Breast epithelium (tissue), 4 donors: ENCODE measurements around the gene PARK7. TPM values are rescaled to one million over a fixed set of nuclear protein-coding genes. Genes with fewer than 3 reads are reported as not detected.

ENCODE experiments used
- DNase-seq, 2 donors: peaks; one replicate each; pipeline ENCODE4 v3.0.0-alpha.2; 2019; ENCODE audit warnings: low spot score in 2 of 2
- H3K27ac ChIP-seq, 2 donors: fragments of 200-600 bp; sonication (generic) in 1 of 2; one replicate each; pipeline ENCODE4 v1.5.1; 2016 to 2019; ENCODE audit warnings: mild to moderate bottlenecking in 1 of 2
- H3K27me3 ChIP-seq, 2 donors: fragments of 200-600 bp; sonication (generic) in 1 of 2; one replicate each; pipeline versions ENCODE4 v1.5.1 to v1.6.0; 2017 to 2019; ENCODE audit warnings: control low read depth in 1 of 2, mild to moderate bottlenecking in 1 of 2
- H3K36me3 ChIP-seq: fragments of 200-600 bp; one replicate; pipeline ENCODE4 v1.5.1; 2019
- H3K4me1 ChIP-seq, 2 donors: fragments of 200-600 bp; sonication (generic); one replicate each; pipeline ENCODE4 v1.5.1; 2016 to 2019; ENCODE audit warnings: control low read depth in 1 of 2
- H3K4me3 ChIP-seq, 3 donors: fragments of 200-600 bp; sonication (generic); 1 replicate in 2 of 3; 2 replicates in 1 of 3; pipeline ENCODE4 v1.5.1; 2016 to 2019; ENCODE audit warnings: mild to moderate bottlenecking in 3 of 3, moderate library complexity in 2 of 3
- H3K9me3 ChIP-seq, 2 donors: fragments of 200-600 bp; sonication (generic) in 1 of 2; one replicate each; pipeline ENCODE4 v1.5.1; 2016 to 2019; ENCODE audit warnings: control low read depth in 1 of 2
- CTCF ChIP-seq, 3 donors: fragments of 450-650 bp; IDR thresholded peaks; one replicate each; pipeline ENCODE4 v1.5.1; 2016 to 2017; ENCODE audit warnings: antibody characterized with exemption in 3 of 3, mild to moderate bottlenecking in 3 of 3, moderate library complexity in 3 of 3
- POLR2A ChIP-seq: fragments of 450-650 bp; IDR thresholded peaks from one replicate; pipeline ENCODE4 v1.6.1; 2016; ENCODE audit warnings: antibody characterized with exemption, mild to moderate bottlenecking, moderate library complexity
- POLR2AphosphoS5 ChIP-seq, 3 donors: sonication (generic); formaldehyde crosslinking; IDR thresholded peaks; one replicate each; pipeline ENCODE4 v1.6.1; 2017; ENCODE audit warnings: antibody characterized with exemption in 3 of 3
- intact Hi-C: fragments of 100-400 bp; cut with DNase I; formaldehyde crosslinking; loops from one replicate; pipeline ENCODE4 v1.15.1; 2023; ENCODE audit warnings: low total_unique reads
- total RNA-seq, 3 donors: library from RNA; depleted of rRNA; stranded (reverse); fragments of >200 nt; gene quantifications; one replicate each; pipeline ENCODE4 v1.1.0, GENCODE V29; 2016

The PARK7 gene
- total RNA-seq, 3 donors from 2014 or later, result 205 to 227 (median 213) TPM

DNA sequence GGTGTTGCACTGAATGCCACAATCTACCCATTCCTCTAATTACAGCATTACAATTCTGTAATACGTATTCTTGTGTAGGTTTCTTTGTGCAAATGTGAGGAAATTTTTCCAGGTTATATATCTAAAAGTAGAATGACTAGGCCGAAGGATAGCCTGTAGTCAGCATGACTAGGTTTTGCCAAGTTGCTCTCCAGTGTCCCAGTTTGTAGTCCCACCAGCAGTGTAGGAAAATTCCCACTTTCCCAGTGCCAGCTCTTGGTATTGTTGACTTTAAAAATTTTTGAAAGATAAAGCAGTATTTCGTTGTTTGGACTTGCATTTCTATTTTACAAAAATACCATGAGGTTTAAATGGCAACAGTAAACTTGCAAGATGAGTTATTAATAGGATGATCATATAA is 3.0 kb downstream of the PARK7 start:
- TF ChIP-seq POLR2AphosphoS5 (IDR thresholded peaks at IDR 0.05) (no peak), POLR2A (no peak), CTCF (IDR thresholded peaks at IDR 0.05) (no peak)
- Histone ChIP-seq H3K36me3 (no peaks in the 10 kb centered on the region), H3K27ac (peak overlapping the region in 1 of 2 donors; percentile 13), H3K27me3 (no peaks in the 10 kb centered on the region), H3K4me1 (peaks cover 0 to 12% of the 10 kb centered on the region in 2 donors), H3K4me3 (no peak overlapping the region), H3K9me3 (no peaks in the 10 kb centered on the region)
- intact Hi-C loops, result no loop called here
- no peak for DNase-seq

GRCh38 chr1:7967196-7967595 is 5.7 kb downstream of the PARK7 start:
- Histone ChIP-seq H3K36me3 (peaks cover 5% of the 10 kb centered on the region), H3K4me3 (no peak overlapping the region), H3K9me3 (no peaks in the 10 kb centered on the region), H3K27ac (no peak overlapping the region), H3K4me1 (peaks cover 0 to 12% of the 10 kb centered on the region in 2 donors), H3K27me3 (no peaks in the 10 kb centered on the region)
- DNase-seq, result no peak
- intact Hi-C loops, result no loop called here
- no peak for TF ChIP-seq POLR2A
- TF ChIP-seq CTCF (IDR thresholded peaks at IDR 0.05), result no peak
- TF ChIP-seq POLR2AphosphoS5 (IDR thresholded peaks at IDR 0.05), result no peak

- Histone ChIP-seq H3K27me3 (no peaks in the 10 kb centered on the region), H3K9me3 (no peaks in the 10 kb centered on the region), H3K4me3 (no peak overlapping the region), H3K27ac (no peak overlapping the region), H3K36me3 (peaks cover 5% of the 10 kb centered on the region), H3K4me1 (peaks cover 0 to 12% of the 10 kb centered on the region in 2 donors)
- no peak for TF ChIP-seq POLR2AphosphoS5 (IDR thresholded peaks at IDR 0.05)
- DNase-seq, result no peak
- intact Hi-C loops, result no loop called here
These were observed 6.1 kb downstream of the PARK7 start for GRCh38 chr1:7967651-7968050.

DNA sequence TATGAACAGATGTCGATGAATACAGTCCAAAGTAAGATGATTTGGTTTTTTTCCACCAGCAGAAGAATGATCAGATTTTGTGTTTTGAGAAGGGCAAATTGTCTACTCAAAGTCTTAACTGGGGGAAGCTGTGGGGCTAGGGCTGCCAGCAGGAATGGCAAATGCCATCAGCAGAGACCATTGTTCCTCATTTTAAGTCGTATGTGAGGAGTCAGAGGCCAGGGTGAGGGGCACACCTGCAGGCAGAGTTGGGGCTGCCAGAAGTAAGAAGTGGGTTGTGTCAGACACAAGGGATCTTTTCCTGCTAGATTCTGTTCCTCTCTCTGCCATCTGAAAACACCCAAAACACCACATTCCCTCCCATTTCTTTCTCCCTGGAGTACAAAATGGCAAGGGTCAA is 8.7 kb downstream of the PARK7 start:
- Histone ChIP-seq H3K4me3 (no peak overlapping the region), H3K27ac (peak overlapping the region; percentile 1 to 59), H3K4me1 (peaks cover 0 to 12% of the 10 kb centered on the region in 2 donors), H3K36me3 (peaks cover 5% of the 10 kb centered on the region), H3K9me3 (no peaks in the 10 kb centered on the region), H3K27me3 (no peaks in the 10 kb centered on the region)
- TF ChIP-seq CTCF (IDR thresholded peaks at IDR 0.05) (no peak), POLR2AphosphoS5 (IDR thresholded peaks at IDR 0.05) (no peak), POLR2A (no peak)
- no peak for DNase-seq
- intact Hi-C loops, result no loop called here

GRCh38 chr1:7971024-7971423 is 9.5 kb downstream of the PARK7 start:
- H3K4me1 ChIP-seq, result peaks cover 0 to 12% of the 10 kb centered on the region in 2 donors
- H3K9me3 ChIP-seq, result no peaks in the 10 kb centered on the region
- no peak for TF ChIP-seq POLR2AphosphoS5 (IDR thresholded peaks at IDR 0.05)
- TF ChIP-seq POLR2A, result no peak
- no peak for TF ChIP-seq CTCF (IDR thresholded peaks at IDR 0.05)
- intact Hi-C loops, result no loop called here
- H3K27ac ChIP-seq, result peak overlapping the region in 1 of 2 donors; percentile 59
- no peaks in the 10 kb centered on the region for H3K27me3 ChIP-seq
- DNase-seq, result no peak
- no peak overlapping the region for H3K4me3 ChIP-seq
- H3K36me3 ChIP-seq, result peaks cover 5% of the 10 kb centered on the region

DNA sequence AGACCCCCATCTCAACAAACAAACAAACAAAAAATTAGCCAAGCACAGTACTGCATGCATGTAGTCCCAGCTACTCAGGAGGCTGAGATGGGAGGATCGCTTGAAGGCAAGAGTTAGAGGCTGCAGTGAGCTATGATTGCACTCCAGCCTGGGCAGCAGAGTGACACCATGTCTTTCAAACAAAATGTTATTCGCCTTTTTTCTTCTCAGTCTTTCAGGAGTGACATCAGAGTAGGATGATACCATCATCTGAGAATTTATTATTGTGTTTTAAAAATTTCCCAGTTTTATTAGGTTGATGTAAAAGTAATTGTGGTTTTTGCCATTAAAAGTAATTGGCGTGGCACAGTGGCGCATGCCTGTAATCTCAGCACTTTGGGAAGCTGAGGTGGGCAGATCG is 10.8 kb downstream of the PARK7 start:
- no peak overlapping the region for H3K27ac ChIP-seq
- no peaks in the 10 kb centered on the region for H3K9me3 ChIP-seq
- peaks cover 0 to under 1% of the 10 kb centered on the region in 2 donors for H3K4me1 ChIP-seq
- peaks cover 5% of the 10 kb centered on the region for H3K36me3 ChIP-seq
- no peaks in the 10 kb centered on the region for H3K27me3 ChIP-seq
- DNase-seq, result no peak
- H3K4me3 ChIP-seq, result no peak overlapping the region
- TF ChIP-seq CTCF (IDR thresholded peaks at IDR 0.05), result no peak
- TF ChIP-seq POLR2A, result no peak
- no peak for TF ChIP-seq POLR2AphosphoS5 (IDR thresholded peaks at IDR 0.05)
- intact Hi-C loops, result no loop called here
